SK-N-SH treated with all-trans-retinoic acid at 6 μM for 48 hours (cell line): ENCODE measurements around the gene DYNLT2.

Experiments used
- ATAC-seq: fragments of 200-7000 bp; cut with Tn5 transposase; 3 replicates; pipeline ENCODE4 v1.9.1; 2020; ENCODE audit warnings: mild to moderate bottlenecking, moderate library complexity
- CREB5 ChIP-seq: fragments of 250-450 bp; sonication (Bioruptor Pico); IDR thresholded peaks from 2 replicates; pipeline ENCODE4 v1.5.1; 2020; ENCODE audit warnings: low read depth, mild to moderate bottlenecking, moderate library complexity
- CSDC2 ChIP-seq: fragments of 250-450 bp; sonication (Bioruptor Pico); IDR thresholded peaks from 2 replicates; pipeline ENCODE4 v1.5.0; 2020; ENCODE audit warnings: mild to moderate bottlenecking, moderate library complexity
- CSRNP3 ChIP-seq: fragments of 250-450 bp; sonication (Bioruptor Pico); IDR thresholded peaks from 2 replicates; pipeline ENCODE4 v1.5.1; 2021; ENCODE audit warnings: mild to moderate bottlenecking, moderate library complexity
- ESRRG ChIP-seq: fragments of 250-450 bp; sonication (Bioruptor Pico); IDR thresholded peaks from 2 replicates; pipeline ENCODE4 v1.6.1; 2021; ENCODE audit warnings: mild to moderate bottlenecking
- GLIS3 ChIP-seq: fragments of 250-450 bp; sonication (Bioruptor Pico); IDR thresholded peaks from 2 replicates; pipeline ENCODE4 v1.5.0; 2020; ENCODE audit warnings: mild to moderate bottlenecking, moderate library complexity
- ISL1 ChIP-seq: fragments of 250-450 bp; sonication (Bioruptor Pico); IDR thresholded peaks from 2 replicates; pipeline ENCODE4 v2.1.2; 2022; ENCODE audit warnings: mild to moderate bottlenecking, moderate library complexity
- OSR1 ChIP-seq: fragments of 250-450 bp; sonication (Bioruptor Pico); IDR thresholded peaks from 2 replicates; pipeline ENCODE4 v1.8.0; 2022; ENCODE audit warnings: moderate library complexity, mild to moderate bottlenecking, inconsistent platforms
- PATZ1 ChIP-seq: fragments of 250-450 bp; sonication (Bioruptor Pico); IDR thresholded peaks from 2 replicates; pipeline ENCODE4 v1.8.0; 2020; ENCODE audit warnings: mild to moderate bottlenecking, moderate library complexity, borderline replicate concordance
- PPARA ChIP-seq: fragments of 250-450 bp; sonication (Bioruptor Pico); IDR thresholded peaks from 2 replicates; pipeline ENCODE4 v1.5.0; 2020; ENCODE audit warnings: mild to moderate bottlenecking, borderline replicate concordance
- RARB ChIP-seq: fragments of 250-450 bp; sonication (Bioruptor Pico); IDR thresholded peaks from 2 replicates; pipeline ENCODE4 v1.8.0; 2021; ENCODE audit warnings: mild to moderate bottlenecking, moderate library complexity
- SNAI2 ChIP-seq: fragments of 250-450 bp; sonication (Bioruptor Pico); IDR thresholded peaks from 2 replicates; pipeline ENCODE4 v1.5.0; 2020; ENCODE audit warnings: mild to moderate bottlenecking, moderate library complexity
- TCF4 ChIP-seq: fragments of 250-450 bp; sonication (Bioruptor Pico); IDR thresholded peaks from 2 replicates; pipeline ENCODE4 v1.8.0; 2021; ENCODE audit warnings: mild to moderate bottlenecking, moderate library complexity, borderline replicate concordance
- TOX ChIP-seq: fragments of 250-450 bp; sonication (Bioruptor Pico); IDR thresholded peaks from 2 replicates; pipeline ENCODE4 v1.8.0; 2021; ENCODE audit warnings: mild to moderate bottlenecking, moderate library complexity, borderline replicate concordance
- TSHZ2 ChIP-seq: fragments of 250-450 bp; sonication (Bioruptor Pico); IDR thresholded peaks from 2 replicates; pipeline ENCODE4 v1.5.0; 2020; ENCODE audit warnings: mild to moderate bottlenecking, moderate library complexity
- ZC3H10 ChIP-seq: fragments of 250-450 bp; sonication (Bioruptor Pico); IDR thresholded peaks from 2 replicates; pipeline ENCODE4 v1.5.1; 2021; ENCODE audit warnings: mild to moderate bottlenecking, moderate library complexity
- ZFP3 ChIP-seq: fragments of 250-450 bp; sonication (Bioruptor Pico); IDR thresholded peaks from 2 replicates; pipeline ENCODE4 v1.5.0; 2020; ENCODE audit warnings: mild to moderate bottlenecking, moderate library complexity
- ZFP30 ChIP-seq: fragments of 450-650 bp; formaldehyde crosslinking; IDR thresholded peaks from 2 replicates; pipeline ENCODE4 v1.5.0; 2022; ENCODE audit warnings: mild to moderate bottlenecking, moderate library complexity
- ZNF565 ChIP-seq: fragments of 450-650 bp; formaldehyde crosslinking; conservative IDR thresholded peaks from 2 replicates; pipeline ENCODE4 v1.5.0; 2020; ENCODE audit warnings: low read depth, mild to moderate bottlenecking, moderate library complexity
- ZNF70 ChIP-seq: fragments of 450-650 bp; formaldehyde crosslinking; IDR thresholded peaks from 2 replicates; pipeline ENCODE4 v1.5.0; 2020; ENCODE audit warnings: mild to moderate bottlenecking, moderate library complexity
- ZNF8 ChIP-seq: fragments of 450-650 bp; formaldehyde crosslinking; IDR thresholded peaks from 2 replicates; pipeline ENCODE4 v1.5.0; 2020; ENCODE audit warnings: mild to moderate bottlenecking, moderate library complexity
- TF ChIP-seq, protein P1 (sequence below): fragments of 250-450 bp; sonication (Bioruptor Pico); IDR thresholded peaks from 2 replicates; pipeline ENCODE4 v1.8.0; 2021; ENCODE audit warnings: low read depth, mild to moderate bottlenecking, moderate library complexity, borderline replicate concordance

DYNLT2 gene

GRCh38 chr6:169779896-169780295 lies 28.5 kb upstream of the DYNLT2 start:
- TF ChIP-seq CSDC2 (CRISPR knock-in tag) (no peak), ZFP30 (CRISPR knock-in tag) (no peak), OSR1 (CRISPR knock-in tag) (no peak), ZNF8 (no peak), SNAI2 (CRISPR knock-in tag) (no peak), TCF4 (no peak), ZNF70 (CRISPR knock-in tag) (no peak), ZNF565 (CRISPR knock-in tag) (no peak), CREB5 (CRISPR knock-in tag) (no peak), TOX (CRISPR knock-in tag) (no peak), ZC3H10 (no peak), RARB (CRISPR knock-in tag) (no peak), ISL1 (no peak), CSRNP3 (CRISPR knock-in tag) (no peak), TSHZ2 (CRISPR knock-in tag) (no peak), ZFP3 (no peak), GLIS3 (CRISPR knock-in tag) (no peak)
- TF ChIP-seq, protein P1, sequence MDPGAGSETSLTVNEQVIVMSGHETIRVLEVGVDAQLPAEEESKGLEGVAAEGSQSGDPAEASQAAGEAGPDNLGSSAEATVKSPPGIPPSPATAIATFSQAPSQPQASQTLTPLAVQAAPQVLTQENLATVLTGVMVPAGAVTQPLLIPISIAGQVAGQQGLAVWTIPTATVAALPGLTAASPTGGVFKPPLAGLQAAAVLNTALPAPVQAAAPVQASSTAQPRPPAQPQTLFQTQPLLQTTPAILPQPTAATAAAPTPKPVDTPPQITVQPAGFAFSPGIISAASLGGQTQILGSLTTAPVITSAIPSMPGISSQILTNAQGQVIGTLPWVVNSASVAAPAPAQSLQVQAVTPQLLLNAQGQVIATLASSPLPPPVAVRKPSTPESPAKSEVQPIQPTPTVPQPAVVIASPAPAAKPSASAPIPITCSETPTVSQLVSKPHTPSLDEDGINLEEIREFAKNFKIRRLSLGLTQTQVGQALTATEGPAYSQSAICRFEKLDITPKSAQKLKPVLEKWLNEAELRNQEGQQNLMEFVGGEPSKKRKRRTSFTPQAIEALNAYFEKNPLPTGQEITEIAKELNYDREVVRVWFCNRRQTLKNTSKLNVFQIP (CRISPR knock-in tag): no peak
- ATAC-seq: no peak

- ATAC-seq: no peak
- TF ChIP-seq TCF4 (no peak), ZNF565 (CRISPR knock-in tag) (no peak), PATZ1 (no peak), PPARA (CRISPR knock-in tag) (no peak), SNAI2 (CRISPR knock-in tag) (no peak), CSRNP3 (CRISPR knock-in tag) (no peak), ZFP30 (CRISPR knock-in tag) (no peak), GLIS3 (CRISPR knock-in tag) (no peak), CSDC2 (CRISPR knock-in tag) (no peak), OSR1 (CRISPR knock-in tag) (no peak), TOX (CRISPR knock-in tag) (no peak), ESRRG (CRISPR knock-in tag) (no peak), CREB5 (CRISPR knock-in tag) (no peak)
Measured at GRCh38 chr6:169779092-169779815, 27.9 kb upstream of the DYNLT2 start.
